SKM-1 treated with dmso at 0.1 percent for 144 hours (cell line): Measurements from ENCODE around the gene MEST.
A peak's percentile ranks its signal among the peaks of the same experiment; 100 is the strongest.
"Not testable (repeated sequence)": the region's sequence is repeated elsewhere in the genome, so short reads cannot be mapped to it uniquely, and the experiment has no call there.

Experiments
- DNase-seq: peaks from one replicate; lab custom pipeline; 2025; ENCODE audit not compliant: unreplicated experiment; lab: John Stamatoyannopoulos, UW

MEST gene, protein sequence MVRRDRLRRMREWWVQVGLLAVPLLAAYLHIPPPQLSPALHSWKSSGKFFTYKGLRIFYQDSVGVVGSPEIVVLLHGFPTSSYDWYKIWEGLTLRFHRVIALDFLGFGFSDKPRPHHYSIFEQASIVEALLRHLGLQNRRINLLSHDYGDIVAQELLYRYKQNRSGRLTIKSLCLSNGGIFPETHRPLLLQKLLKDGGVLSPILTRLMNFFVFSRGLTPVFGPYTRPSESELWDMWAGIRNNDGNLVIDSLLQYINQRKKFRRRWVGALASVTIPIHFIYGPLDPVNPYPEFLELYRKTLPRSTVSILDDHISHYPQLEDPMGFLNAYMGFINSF

DNA sequence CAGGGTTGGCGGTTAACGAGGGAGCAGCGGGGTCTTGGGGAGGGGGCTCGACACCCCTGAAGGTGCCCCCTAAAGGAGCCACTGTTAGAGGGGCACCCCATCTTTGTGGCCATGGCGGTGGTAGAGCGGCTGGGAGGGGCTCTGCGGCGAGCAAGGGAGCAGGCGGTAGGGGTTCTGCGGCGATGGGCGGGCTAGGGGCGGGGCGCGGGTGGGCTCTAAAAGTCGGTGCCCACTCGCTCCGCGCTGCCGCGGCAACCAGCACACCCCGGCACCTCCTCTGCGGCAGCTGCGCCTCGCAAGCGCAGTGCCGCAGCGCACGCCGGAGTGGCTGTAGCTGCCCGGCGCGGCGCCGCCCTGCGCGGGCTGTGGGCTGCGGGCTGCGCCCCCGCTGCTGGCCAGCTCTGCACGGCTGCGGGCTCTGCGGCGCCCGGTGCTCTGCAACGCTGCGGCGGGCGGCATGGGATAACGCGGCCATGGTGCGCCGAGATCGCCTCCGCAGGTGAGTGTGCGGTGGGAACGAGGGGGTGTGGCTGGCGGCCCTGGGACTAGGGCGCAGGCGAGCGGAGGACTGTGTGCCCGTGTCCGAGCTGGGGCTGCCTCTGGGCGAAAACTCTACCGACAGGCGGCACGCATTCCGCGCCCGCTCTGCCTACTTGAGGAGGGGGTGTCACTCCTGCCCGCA is at the start of gene MEST:
TSS of gene MEST (plus strand) at position 245 of the 682 bp plus-strand sequence. CDS start at position 474, 229 bp downstream.
- no peak for DNase-seq

DNA sequence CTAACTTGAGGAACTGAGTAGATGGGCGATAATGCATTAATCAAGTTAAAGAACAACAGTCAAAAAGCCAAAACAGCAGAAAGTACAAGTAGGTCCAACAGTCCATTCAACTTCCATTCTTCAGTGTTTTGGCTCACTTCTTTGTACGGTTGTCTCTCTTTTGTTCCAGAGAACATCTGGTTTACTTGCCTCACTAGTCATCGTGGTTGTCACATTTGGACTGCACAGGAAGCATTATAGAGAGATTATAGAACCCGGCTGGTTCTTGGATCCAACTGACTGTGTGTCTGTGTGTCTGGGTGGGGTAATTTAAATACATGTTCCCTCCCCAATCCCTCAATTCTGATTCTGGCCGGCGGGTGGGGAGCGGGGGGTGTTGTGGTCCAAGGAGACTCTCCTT is 49.3 kb upstream of the MEST start:
- no peak for DNase-seq

DNA sequence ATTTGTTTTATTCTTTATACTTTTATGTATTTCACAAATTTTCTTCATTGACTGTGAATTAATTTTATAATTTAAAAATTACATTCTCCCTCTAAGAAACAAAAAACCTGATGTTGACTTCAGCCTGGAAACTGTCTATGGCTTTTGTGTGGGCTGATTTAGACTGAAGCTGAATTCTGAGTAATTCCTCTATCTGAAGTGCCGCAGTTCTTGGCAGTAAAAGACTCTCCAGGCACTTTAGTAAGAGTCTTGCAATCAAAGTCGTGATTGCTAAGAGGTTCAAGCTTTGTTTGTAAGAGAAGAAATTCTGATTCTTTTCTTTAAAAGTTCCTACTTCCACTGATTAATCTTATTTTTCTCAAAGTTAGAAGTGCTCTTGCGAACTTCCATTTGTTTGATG is 47.7 kb upstream of the MEST start:
- DNase-seq = no peak

DNA sequence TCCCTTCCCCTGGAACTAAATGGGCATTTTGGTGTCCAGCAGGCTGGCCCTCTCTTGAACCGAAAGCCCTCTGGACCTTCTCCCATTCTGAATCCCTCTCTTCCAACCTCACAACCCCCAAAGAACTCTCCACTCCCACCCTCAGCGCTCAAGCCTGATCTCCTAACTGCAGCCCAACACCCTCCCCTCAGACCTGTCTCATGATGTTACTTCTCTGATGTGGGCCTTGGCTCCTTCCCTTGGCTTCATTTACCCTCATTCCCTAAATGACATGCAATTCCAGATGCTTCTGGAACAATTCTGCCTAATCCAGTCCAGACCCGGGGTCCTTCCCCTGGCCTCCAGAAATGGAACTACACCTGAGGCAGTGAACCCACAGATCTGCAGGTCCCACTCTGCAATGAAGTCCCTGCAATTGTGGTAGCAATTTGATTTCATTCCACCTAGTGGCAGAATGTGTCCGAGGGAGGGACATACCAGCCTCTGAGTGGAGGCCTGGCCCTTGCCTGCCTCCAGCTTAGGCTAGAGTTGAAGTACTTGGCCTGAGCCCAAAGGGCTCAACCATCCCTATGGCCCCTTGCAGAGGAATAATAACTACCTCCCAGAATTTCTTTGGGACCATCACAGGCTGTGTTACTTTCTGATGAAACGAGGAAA is 47.0 kb upstream of the MEST start:
- no peak for DNase-seq

DNA sequence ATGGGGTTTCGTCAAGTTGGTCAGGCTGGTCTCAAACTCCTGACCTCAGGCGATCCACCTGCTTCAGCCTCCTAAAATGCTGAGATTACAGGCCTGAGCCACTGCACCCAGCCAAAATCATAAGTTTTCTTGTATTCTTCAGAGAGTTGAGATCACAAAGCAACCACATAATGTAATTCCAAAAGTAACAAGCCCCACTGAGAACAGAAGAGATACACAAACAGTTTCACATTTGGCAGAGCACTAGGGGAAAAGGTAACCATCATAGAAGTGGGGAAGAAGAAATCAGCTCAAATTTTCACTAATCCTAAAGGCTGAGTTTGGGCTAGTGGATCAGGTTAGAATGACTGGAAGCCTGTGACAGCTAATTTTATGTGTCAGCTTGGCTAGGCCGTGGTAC is 45.6 kb upstream of the MEST start:
- DNase-seq = no peak

DNA sequence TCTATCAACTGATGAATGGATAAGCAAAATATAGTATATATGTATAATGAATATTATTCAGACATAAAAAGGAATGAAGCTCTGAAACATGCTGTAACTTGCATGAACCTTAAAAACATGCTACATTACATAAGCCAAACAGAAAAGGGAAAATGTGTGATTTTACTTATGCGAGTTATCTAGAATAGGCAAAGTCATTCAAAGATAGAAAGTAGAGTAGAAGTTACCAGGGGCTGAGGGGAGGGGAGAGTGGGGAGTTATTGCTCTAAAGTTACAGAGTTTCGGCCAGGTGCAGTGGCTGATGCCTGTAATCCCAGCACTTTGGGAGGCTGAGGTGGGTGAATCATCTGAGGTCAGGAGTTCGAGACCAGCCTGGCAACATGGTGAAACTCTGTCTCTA is 40.5 kb upstream of the MEST start:
- DNase-seq = not testable (repeated sequence)

DNA sequence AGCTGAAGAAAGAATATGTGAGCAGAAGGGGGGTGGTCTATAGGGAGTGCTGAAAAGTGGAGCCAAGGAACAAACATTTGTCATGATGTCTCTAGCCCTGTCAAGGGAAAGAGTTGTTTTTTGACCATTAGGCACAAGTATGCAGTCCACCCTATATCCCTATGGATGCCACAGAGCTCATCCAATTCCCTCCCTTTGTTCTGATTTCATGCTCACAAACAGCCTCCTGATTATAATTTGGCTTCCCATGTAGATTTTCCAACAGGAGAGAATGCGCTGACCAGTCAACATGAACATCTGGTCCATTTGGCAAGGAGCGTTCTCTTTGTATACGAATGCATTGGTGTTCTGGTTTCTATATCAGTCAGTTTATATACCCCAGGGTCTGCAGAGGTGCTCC is 38.9 kb upstream of the MEST start:
- DNase-seq = no peak

DNA sequence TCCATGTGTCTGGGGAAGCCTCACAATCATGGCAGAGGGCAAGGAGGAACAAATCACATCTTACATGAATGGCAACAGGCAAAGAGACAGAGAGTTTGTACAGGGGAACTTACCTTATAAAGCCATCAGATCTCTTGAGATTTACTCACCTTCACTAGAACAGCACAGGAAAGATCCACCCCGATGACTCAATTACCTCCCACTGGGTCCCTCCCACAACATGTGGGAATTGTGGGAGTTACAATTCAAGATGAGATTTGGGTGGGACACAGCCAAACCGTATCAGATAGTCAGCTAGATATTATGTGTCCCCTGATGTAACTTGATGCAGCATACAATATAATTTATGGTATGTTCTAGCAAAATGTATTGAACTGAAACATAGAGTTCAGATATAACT is 36.9 kb upstream of the MEST start:
- DNase-seq = no peak

DNA sequence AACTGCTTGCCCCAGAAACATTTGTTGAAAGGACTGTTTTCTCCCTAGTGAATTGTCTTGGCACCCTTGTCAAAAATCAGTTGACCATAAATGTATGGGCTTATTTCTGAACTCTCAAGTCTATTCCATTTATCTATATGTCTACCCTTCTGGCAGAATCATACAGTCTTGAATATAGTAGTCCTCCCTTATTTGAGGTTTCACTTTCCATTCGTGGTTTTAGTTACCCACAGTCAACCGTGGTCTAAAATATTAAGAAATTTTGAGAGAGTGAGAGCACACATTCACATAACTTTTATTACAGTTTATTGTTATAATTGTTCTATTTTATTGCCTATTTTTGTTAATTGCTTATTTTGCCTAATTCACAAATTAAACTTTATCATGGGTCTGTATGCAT is 33.6 kb upstream of the MEST start:
- no peak for DNase-seq

DNA sequence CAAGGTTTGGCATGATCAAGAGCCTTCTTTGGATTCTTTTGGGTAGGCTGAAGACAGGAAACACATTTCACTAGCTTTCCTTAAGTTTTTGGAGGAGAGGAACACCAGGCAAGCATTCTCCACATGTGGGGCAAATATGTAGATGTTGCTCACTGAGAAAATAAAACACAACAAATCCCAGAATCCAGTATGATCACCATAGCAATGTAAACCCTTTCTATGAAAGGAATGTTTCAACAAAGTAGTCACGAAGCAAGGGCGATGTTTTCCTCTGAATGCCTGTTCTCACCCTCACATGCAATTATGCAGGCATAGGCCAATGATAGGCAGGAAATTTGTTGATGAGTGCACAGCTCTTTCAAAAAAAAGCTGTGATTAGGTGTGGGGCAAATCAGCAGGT is 30.6 kb upstream of the MEST start:
- DNase-seq = no peak

DNA sequence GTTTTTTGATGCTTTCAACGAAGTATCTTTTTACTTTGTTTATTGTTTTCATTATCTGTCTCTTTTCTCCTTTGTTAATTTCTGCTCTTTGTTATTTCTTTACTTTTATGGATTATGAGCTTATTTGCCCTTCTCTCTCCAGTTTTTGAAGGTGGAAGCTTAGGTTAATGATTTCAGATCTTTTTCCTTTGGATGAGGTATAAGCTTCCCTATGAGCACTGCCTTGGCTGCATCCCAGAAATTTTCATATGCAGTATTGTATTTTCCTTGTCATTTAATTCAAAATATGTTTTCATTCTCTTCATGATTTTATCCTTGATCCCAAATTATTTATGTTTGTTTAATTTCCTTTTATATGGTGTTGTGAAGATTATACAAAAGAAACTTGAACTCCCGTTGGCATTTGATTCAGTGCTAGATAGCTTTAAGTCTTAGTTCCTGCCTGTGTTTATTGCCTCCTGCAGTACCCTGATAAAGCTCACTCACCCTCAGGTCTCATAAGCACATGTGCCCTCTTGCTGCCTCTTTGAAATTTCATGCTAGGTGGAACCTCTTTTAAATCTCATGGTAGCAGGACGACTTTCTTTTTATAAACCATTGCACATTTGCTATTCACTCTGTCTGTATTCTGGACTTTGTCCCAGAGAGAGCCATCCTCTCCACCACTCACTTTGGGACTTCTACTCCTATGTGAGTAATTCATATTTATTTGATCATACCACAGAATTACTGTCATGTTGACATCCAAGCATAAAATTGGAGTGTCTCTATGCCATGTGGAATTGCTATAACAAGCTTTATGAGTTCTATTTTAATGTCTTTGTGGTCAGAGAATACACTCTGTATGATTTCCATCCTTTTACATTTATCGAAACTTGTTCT is 28.1 kb upstream of the MEST start:
- DNase-seq = no peak

DNA sequence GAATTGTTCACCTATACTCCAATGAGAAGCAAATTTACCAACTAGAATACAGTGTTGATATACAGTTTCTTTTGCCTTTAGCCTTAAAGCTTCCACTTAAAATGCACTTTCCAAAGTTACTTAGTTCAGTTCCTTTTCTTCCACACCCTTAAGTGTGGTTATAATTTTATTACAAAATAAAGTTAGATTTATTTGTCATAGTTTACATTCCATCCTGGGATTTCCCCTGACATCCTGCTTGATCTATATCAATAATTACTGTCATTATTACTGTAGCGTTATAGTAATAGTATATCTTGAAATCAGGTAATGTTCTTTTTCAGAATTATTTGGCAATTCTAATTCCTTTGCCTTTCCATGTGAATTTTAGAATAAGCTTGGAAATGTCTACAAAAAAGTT is 23.3 kb upstream of the MEST start:
- DNase-seq = no peak

DNA sequence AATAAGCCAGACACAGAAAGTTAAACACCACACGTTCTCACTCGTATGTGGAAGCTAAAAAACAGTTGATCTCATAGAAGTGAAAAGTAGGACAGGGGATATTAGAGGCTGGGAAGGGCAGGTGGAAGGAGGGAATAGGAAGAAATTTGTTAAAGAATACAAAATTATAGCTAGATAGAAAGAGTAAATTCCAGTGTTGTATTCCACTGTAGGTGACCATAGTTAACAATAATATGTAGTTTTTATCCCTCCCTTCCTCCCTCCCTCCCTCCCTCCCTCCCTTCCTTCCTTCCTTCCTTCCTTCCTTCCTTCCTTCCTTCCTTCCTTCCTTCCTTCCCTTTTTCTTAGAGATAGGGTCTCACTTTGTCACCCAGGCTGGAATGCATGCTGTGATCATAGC is 19.9 kb upstream of the MEST start:
- no peak for DNase-seq

DNA sequence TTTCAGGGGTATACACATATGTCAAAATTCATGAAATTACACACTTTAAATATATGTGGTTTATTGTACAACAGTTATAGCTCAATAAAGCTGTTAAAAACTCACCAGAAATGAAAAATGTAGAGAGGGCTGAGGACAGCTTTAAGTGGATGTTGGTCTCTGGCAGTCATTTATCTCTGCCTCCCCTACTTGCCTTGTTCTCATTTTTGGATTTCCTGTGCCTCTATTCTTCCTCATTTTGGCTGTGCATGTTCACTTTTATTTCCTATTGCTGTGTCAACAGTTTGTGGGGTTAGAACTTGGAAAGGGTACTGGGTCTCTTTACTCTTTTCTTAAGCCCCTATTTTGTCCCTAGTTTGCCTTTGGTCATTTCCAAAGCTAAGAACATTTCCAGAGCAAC is 18.6 kb upstream of the MEST start:
- peak; percentile 79 for DNase-seq

DNA sequence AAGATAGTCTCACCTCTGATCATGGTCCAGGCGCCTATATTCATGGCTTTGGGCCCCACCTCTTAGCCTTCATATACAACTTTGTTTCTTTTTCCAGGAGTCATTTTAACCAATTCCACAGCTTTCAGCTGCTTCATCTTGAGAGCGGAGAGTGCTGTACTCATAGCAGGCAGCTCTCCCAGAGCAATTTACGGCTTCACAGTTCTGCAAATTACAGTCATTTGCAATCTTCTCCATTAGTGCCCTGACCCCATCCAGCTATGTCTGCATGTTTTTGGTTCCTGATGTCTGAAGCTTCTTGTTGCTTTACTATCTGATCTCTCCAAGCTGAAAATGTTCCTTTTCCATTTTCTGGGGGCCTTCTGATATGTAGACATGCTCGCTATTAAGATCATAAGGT is 18.0 kb upstream of the MEST start:
- DNase-seq = no peak

DNA sequence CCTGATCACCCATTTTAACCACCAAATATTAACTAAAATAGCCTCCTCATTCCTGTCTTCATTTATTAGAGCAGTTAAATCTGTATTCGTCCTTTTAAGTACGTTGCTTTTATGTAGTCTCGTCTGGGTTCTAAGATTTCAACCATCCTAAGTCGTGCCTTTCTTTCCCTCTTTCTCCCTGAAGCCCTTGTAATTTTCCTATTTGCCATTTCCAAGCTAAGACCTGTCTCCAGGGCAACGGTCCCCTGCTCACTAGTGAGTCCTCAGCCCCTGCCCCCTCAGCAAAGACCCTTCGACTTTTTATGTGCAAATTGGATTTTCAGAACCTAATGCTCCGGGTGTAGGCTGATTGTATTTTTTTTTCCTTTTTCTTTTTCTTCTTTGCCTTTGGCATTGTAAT is 16.1 kb upstream of the MEST start:
- DNase-seq = no peak

DNA sequence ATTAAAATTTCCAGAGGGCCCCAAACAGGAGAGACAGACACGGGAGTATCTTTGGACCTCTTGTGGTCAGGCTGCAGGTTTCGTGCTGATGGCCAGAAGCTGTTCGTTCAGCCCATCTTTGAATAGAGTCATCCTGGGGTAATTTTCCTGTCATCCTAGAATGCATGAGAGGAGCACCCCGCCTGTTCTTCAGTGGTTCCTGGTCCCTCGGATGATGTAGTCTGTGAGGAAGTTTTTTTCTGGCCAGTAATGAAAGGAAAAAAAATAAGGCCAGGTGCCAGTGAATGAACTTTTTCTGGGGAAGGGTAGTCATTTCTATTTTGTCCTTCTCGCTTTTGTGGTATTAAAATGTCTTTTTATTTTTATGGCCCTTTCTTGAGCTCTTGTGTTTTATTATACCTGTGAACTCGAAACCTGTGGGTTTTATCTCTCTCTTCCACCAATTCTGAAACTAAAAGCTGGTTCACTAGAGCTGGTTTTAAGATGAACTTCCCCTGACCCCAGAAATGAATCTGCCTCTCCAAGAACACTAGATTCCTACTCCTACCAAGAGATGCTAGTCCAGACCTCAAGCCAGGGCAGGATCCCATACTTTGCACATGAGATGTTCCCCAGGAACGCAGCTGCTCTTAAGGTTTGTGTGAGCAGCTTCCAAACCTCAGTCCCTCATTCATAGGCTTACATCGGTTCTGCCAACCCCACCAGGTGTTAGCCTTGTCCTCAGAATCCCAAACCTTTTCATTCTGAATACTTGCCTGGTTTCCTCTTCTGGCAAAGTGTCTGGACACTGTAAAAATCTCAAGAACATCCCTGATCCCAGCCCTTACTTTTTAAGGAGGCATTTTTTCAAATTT is 15.4 kb upstream of the MEST start:
- DNase-seq = no peak

DNA sequence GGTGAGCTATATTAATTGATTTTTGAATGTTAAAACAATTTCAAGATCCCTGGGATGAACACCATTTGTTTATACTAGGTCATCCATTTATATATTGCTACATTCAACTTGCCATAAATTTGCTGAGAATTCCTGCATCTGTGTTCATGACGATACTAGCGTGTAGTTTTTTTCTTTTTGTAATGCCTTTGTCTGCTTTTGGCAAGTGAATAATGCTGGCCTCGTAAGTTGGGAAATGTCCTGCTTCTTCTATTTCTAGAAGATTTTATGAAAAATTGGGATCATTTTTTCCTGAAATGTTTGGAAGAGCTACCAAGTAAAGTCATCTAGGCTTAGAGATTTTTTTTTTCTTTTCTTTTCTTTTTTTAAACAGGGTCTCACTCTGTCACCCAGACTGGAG is 12.9 kb upstream of the MEST start:
- no peak for DNase-seq

DNA sequence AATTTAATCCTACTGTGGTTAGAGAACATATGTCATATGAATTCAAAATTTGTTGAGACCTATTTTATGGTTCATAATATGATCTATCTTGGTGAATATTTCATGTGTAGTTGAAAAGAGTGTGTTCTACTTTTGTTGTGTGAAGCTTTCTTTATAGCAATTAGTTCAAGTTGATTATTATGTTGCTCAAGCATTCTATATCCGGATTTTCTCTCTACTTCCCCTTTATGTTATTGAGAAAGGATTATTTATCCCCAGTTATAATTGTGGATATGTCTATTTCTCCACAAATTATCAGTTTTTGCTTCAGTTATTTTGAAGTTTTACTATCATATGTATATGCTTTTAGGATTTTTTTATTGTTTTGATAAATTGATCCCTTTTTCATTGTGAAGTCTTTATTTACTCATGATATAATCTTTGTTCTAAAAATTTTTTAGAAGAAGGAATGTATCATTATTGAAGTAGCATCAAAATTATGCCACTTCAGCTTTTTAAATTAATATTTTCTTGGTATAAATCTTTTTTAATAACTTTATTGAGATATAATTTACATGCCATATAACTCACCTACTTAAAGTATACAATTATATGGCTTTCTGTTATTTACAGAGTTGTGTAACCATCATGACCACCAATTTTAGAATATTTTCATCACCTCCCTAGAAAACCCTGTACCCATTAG is 12.0 kb upstream of the MEST start:
- DNase-seq = peak; percentile 8

DNA sequence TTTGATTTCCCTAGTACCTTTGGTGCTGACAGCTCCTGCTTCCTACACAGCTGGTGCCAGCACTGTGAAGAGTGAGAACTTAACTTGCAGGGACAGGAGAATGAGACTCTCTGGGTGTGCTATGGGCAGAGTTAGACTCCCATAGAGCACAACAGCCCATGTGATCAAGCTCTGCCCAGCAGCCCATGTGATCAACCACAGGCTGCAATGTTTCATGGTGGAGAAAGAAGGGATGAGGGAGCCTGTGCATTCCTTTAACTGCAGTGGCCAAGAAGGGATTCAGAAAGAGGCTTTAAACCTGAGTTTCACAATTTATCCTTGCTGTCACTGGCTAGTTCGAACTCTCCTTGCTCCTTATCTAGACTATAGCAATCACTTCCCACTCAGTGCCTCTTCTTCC is 10.0 kb upstream of the MEST start:
- DNase-seq = no peak
